HUES6 (cell line): ENCODE measurements around the gene ZMIZ1.

Source experiments
- H3K27ac ChIP-seq: 2 replicates; pipeline ENCODE4 v1.7.0; 2013; ENCODE audit warnings: low read depth, mild to moderate bottlenecking, low read length, inconsistent platforms
- H3K27me3 ChIP-seq: 2 replicates; pipeline ENCODE4 v1.6.1; 2013; ENCODE audit warnings: low read length; ENCODE audit not compliant: control insufficient read depth, insufficient read depth
- H3K36me3 ChIP-seq: 2 replicates; pipeline ENCODE4 v1.6.1; 2013; ENCODE audit warnings: low read length; ENCODE audit not compliant: control insufficient read depth, insufficient read depth
- H3K4me1 ChIP-seq: 2 replicates; pipeline ENCODE4 v1.6.1; 2013; ENCODE audit warnings: low read length; ENCODE audit not compliant: control insufficient read depth, insufficient read depth
- H3K4me3 ChIP-seq: 2 replicates; pipeline ENCODE4 v1.5.1; 2013; ENCODE audit warnings: low read depth, low read length
- H3K9ac ChIP-seq: one replicate; pipeline ENCODE4 v1.6.1; 2013; ENCODE audit warnings: mild to moderate bottlenecking, low read length
- H3K9me3 ChIP-seq: 2 replicates; pipeline ENCODE4 v1.6.1; 2013; ENCODE audit warnings: low read depth, low read length; ENCODE audit not compliant: control insufficient read depth, insufficient read depth

Gene ZMIZ1

DNA sequence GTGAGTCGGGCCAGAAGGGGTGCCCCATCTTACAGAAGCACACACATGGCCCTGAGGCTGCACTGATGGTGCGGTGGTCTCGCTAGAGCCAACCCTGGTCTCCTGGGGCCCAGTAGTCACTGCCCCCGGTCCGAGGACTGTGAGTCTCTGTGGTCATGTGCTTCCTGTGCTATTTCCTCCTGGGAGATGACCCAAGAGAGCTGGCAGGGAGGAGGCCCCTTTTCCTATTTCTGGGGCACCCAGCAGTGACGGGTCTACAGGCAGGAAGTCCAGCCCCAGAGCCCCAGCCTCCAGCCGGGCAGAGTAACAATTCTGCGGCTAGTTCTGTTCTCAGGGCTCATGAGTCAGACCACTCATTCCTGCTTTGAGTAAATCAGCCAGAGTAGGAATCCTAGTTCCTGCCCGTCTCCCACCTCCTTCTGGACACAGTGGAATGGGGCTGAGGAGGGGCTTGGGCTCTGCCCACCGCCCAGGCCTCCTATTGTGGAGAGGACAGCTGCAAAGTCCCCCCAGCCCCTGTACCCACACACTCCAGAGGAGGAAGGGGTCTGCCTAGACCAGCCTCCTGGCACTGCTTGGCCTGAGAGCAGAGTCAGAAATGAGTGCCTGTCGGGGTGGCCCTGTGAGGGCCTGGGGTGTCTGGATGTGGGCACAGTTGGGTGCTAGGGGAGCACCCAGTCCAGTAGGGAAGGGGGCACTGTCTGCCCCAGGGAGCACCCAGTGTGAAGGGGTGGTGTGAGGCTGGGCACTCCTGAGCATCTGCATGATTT lies 198.0 kb downstream of the ZMIZ1 start:
- Histone ChIP-seq H3K4me3 (no peak overlapping the region), H3K36me3 (peaks cover 9% of the 10 kb centered on the region; the same call in 1 of the 2 replicates), H3K9ac (no peak overlapping the region), H3K27me3 (no peaks in the 10 kb centered on the region), H3K27ac (no peak overlapping the region), H3K9me3 (no peaks in the 10 kb centered on the region), H3K4me1 (peaks cover 17% of the 10 kb centered on the region; the same call in 1 of the 2 replicates)

DNA sequence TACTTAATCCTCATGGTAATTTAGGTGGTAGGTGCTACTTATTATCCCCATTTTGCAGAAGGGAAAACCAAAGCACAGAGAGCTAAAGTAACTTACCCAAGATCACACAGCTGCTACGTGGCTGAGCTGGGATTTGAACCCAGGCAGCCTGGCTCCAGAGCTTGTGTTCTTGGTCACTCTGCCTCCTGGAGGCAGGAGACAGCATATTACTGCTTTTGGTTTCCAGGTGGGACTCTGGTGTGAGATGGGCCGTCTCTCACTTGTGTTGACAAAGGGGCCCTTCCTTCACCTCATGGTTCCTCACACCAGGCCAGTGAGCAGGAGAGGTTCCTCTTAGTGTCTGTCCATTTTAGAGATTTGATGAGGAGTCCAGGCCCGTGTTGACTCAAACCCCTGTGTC lies 198.7 kb downstream of the ZMIZ1 start:
- H3K27ac ChIP-seq: no peak overlapping the region
- no peaks in the 10 kb centered on the region for H3K9me3 ChIP-seq
- H3K4me1 ChIP-seq: peaks cover 16% of the 10 kb centered on the region; the same call in 1 of the 2 replicates
- no peak overlapping the region for H3K4me3 ChIP-seq
- H3K27me3 ChIP-seq: no peaks in the 10 kb centered on the region
- H3K36me3 ChIP-seq: peaks cover 9% of the 10 kb centered on the region; the same call in 1 of the 2 replicates
- H3K9ac ChIP-seq: no peak overlapping the region

DNA sequence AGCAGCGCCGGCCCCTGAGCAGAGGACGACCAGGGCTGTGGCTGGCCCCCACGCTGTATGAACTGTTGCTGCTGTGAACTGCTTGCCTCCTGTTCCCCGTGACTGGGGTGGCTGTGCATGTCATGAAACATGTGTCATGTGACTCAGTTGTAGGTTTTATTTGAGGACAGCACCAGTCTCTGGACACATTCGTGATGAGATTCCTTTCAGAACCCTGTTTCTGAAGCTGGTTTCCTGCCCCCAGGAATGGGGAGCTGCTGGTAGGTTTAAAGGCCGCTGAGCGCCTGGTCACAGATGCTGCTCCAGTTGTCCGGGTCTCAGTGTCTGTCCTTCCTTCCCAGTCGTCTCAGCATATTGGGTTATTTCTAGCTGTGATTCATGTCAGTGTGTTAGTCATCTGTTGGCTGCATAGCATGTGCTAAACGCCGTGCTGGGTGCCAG lies 199.4 kb downstream of the ZMIZ1 start:
- Histone ChIP-seq H3K27me3 (no peaks in the 10 kb centered on the region), H3K4me1 (peaks cover 16% of the 10 kb centered on the region; the same call in 1 of the 2 replicates), H3K4me3 (no peak overlapping the region), H3K36me3 (peaks cover 9% of the 10 kb centered on the region; the same call in 1 of the 2 replicates), H3K9me3 (no peaks in the 10 kb centered on the region), H3K27ac (no peak overlapping the region), H3K9ac (no peak overlapping the region)

DNA sequence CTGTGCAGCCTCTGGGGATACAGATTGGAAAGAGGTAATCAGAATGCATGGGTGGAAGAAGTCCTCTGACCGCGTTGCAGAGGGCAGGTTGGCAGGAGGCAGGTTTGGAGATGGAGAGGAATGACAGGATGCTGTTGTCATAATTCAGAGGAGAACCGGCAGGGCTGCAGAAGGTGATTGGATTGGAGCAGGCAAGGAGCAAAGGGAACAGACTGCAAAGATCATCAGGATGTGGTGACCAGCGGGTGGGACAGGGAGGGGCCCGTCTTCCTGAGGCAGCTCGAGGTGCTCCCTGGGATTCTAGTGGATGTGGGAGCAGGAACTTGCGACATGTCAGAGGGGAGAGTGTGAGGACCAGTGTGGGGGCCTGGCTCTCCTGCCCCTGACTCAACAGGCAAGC lies 200.0 kb downstream of the ZMIZ1 start:
- no peak overlapping the region for H3K9ac ChIP-seq
- peaks cover 9% of the 10 kb centered on the region; the same call in 1 of the 2 replicates for H3K36me3 ChIP-seq
- no peaks in the 10 kb centered on the region for H3K27me3 ChIP-seq
- no peak overlapping the region for H3K27ac ChIP-seq
- no peaks in the 10 kb centered on the region for H3K9me3 ChIP-seq
- no peak overlapping the region for H3K4me3 ChIP-seq
- H3K4me1 ChIP-seq: peaks cover 16% of the 10 kb centered on the region; the same call in 1 of the 2 replicates

DNA sequence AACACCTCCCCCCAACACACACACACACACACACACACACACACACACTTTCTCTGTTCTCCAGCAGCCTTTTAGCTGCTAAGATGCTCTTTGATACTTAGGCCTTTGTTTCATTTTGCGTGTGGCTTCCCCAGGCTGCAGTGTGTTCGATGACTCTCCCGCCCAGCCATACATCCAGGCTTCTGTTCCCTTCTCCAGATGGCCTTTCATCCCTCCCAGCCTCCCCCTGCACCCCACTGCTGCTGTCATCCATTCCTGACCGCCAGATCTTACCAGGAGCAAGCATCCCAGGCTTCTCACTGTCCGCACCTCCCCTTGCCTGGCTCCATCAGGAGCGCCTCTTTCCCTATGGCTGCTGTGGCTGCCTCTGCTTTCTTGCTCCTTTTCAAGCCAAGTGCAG lies 200.7 kb downstream of the ZMIZ1 start:
- Histone ChIP-seq H3K36me3 (peaks cover 9% of the 10 kb centered on the region; the same call in 1 of the 2 replicates), H3K4me3 (no peak overlapping the region), H3K27ac (no peak overlapping the region), H3K9me3 (no peaks in the 10 kb centered on the region), H3K9ac (no peak overlapping the region), H3K27me3 (no peaks in the 10 kb centered on the region), H3K4me1 (peaks cover 11% of the 10 kb centered on the region; the same call in 1 of the 2 replicates)

DNA sequence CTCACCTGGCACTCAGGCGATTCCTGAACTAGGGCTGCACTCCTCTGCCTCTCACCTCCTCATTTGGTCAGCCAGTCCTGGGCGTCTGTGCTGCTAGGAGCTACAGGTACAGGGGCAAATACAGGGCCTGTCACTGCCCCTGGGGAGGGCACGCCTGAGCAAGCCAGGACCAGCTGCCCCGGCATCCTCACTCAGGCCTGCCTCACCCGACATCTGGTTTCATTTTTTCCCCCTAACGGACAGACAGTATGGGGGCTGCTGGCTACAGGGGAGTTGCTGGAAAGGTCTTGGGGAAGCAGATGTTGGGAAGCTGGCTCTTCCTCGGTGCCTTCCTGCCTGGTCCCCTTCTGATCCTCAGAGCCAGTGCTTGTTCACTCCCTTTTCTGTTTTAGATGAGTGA lies 201.2 kb downstream of the ZMIZ1 start:
- Histone ChIP-seq H3K4me1 (peaks cover 7% of the 10 kb centered on the region; the same call in 1 of the 2 replicates), H3K9ac (no peak overlapping the region), H3K36me3 (peaks cover 9% of the 10 kb centered on the region; the same call in 1 of the 2 replicates)

DNA sequence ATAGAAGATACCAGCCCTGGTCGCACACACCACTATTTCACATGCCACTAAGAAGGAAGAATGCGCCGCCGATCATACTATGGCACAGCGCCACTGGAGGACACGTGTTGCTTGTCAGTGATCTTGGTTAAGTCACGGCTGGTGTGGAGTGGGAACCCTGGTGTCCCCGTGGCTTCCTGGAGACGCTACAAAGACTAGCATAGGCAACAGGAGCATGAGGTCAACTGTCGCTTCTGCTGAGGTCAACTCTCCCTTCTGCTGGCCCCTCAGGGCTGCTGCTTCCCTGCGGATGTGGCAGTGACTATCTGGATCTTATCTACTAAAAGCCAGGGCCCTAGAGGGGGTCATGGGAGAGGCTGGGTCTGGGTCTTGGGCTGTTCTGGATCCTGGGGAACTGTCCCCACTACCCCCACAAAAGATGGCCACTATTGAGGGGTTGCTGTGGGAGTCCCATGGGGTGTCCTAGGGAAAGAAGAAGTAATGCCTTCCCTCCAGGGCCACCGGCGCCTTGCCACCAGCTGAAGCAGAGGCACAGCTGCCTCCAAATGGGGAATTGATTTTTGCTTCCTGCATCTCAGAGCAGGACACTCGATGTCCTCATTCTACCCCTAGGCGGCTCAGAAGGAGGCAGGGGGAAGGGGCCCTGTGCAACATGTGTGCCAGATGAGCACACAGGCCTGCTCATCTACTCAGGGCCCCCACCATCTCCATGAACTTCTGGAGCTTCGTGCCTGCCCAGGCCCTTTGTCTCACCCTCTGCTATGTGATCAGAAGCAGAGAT lies 201.9 kb downstream of the ZMIZ1 start:
- Histone ChIP-seq H3K4me3 (no peak overlapping the region), H3K9me3 (no peaks in the 10 kb centered on the region), H3K36me3 (peaks cover 9% of the 10 kb centered on the region; the same call in 1 of the 2 replicates), H3K4me1 (peaks cover 7% of the 10 kb centered on the region; the same call in 1 of the 2 replicates), H3K27ac (no peak overlapping the region), H3K9ac (no peak overlapping the region), H3K27me3 (no peaks in the 10 kb centered on the region)

More for the DNA sequence above, 201.2 kb downstream of the ZMIZ1 start:
- Histone ChIP-seq H3K4me3 (no peak overlapping the region), H3K9me3 (no peaks in the 10 kb centered on the region), H3K27ac (no peak overlapping the region), H3K27me3 (no peaks in the 10 kb centered on the region)

DNA sequence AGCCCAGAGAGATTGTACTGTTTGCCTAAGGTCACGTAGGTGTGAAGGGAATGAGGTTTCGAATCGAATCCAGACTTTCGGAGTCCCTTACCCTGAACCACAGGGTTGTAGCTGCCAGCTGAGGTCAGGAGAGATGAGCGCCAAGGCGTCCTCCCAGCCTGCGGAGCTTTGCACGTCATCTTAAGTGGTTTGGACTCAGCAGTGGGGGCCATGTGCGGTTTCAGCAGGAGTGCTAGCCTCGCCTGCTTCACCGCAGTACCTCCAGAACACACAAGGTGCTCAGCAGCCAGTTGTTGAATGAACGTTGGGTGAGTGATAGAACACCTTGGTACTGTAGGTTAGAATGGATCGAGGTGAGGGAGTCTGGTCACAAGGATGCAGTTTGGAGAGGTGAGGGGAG lies 203.6 kb downstream of the ZMIZ1 start:
- H3K9ac ChIP-seq: no peak overlapping the region
- peaks cover 25% of the 10 kb centered on the region for H3K36me3 ChIP-seq

DNA sequence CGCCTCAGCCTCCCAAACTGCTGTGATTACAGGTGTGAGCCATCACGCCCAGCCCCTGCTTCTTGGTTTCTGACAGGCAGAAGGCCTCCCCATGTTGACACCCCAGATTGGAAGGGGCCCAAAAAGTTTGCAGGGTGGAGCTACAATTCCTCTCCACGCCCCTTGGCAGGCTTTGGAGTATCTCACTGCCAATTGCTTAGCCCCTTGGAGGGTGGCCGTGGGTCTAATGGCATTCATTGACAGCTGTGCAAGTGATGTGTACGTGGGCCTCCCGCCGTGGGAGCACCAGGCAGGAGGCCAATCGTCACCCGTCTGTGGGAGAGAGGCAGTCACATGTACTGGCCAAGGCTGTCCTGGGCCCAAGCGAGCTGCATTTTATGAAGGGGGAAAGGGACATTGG lies 204.8 kb downstream of the ZMIZ1 start:
- H3K9ac ChIP-seq: no peak overlapping the region
- H3K4me1 ChIP-seq: peaks cover 4% of the 10 kb centered on the region; the same call in 1 of the 2 replicates
- no peak overlapping the region for H3K4me3 ChIP-seq
- H3K27ac ChIP-seq: no peak overlapping the region
- H3K36me3 ChIP-seq: peaks cover 29% of the 10 kb centered on the region
- no peaks in the 10 kb centered on the region for H3K27me3 ChIP-seq
- H3K9me3 ChIP-seq: no peaks in the 10 kb centered on the region; the same call in 1 of the 2 replicates

More for the DNA sequence above, 203.6 kb downstream of the ZMIZ1 start:
- Histone ChIP-seq H3K4me1 (peaks cover 4% of the 10 kb centered on the region; the same call in 1 of the 2 replicates), H3K27ac (no peak overlapping the region), H3K9me3 (no peaks in the 10 kb centered on the region), H3K27me3 (no peaks in the 10 kb centered on the region), H3K4me3 (no peak overlapping the region)

DNA sequence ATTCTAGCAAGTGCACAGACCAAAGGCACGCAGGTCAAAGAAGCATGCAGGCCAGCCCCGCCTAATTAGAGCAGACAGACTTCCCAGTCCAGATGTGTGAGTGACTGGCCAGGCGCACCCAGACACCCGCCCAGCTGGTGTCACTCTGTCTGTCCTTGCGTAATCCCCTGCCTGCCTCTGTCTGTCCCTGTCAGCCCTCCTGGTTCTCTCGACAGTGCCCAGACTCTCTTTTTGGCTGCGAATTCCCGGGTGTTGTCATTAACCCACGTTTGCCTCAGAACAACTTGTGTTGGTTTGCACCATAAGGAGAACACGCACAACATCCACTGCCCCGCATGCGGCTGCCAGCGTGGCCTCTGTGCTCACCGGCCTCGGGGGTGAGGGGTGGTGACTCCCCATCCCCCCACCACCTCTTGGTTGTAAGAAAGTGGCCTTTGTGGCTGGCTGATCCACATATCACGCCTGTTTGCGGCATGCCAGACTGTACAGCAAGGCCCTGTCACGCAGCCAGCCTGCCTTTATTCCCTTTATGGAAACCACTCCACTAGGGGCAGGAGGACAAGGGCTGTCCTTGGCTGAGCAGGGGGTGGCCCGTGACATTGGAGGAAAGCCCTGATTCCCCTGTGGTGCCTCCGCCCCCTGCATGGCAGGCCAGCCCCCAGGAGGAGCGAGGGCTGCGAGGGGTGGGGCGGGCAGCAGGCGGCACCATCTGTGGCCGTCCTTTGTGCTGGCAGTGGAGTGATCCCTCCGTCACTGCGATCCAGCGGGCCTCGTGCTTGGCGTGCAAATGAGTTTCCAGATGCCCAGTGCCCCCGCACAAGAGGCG lies 205.7 kb downstream of the ZMIZ1 start:
- Histone ChIP-seq H3K9ac (no peak overlapping the region), H3K4me3 (no peak overlapping the region), H3K27me3 (no peaks in the 10 kb centered on the region), H3K4me1 (peaks cover 4% of the 10 kb centered on the region; the same call in 1 of the 2 replicates), H3K27ac (no peak overlapping the region), H3K9me3 (no peaks in the 10 kb centered on the region; the same call in 1 of the 2 replicates), H3K36me3 (peaks cover 29% of the 10 kb centered on the region)
